GM03348 (cell line): ENCODE results near the gene TFB2M.

Experiments used
- DNase-seq: peaks from one replicate; pipeline ENCODE4 v3.0.0; 2012; ENCODE audit warnings: low spot score

Gene TFB2M

GRCh38 chr1:246550402-246550801 is 15.7 kb downstream of the TFB2M start:
- DNase-seq: no peak

GRCh38 chr1:246549665-246550064 is 16.4 kb downstream of the TFB2M start:
- DNase-seq: no peak

- DNase-seq: no peak
Observed at GRCh38 chr1:246544001-246544400, 22.1 kb downstream of the TFB2M start.

- no peak for DNase-seq
Observed at GRCh38 chr1:246540738-246541491, 25.1 kb downstream of the TFB2M start.

- no peak for DNase-seq
Observed at GRCh38 chr1:246537887-246538286, 28.2 kb downstream of the TFB2M start.

GRCh38 chr1:246537441-246537840 is 28.6 kb downstream of the TFB2M start:
- no peak for DNase-seq

- DNase-seq: no peak
Observed at GRCh38 chr1:246534114-246534513, 31.9 kb downstream of the TFB2M start.

- DNase-seq: no peak
Observed at GRCh38 chr1:246533371-246533905, 32.6 kb downstream of the TFB2M start.

GRCh38 chr1:246532519-246532918 is 33.5 kb downstream of the TFB2M start:
- no peak for DNase-seq

- DNase-seq: no peak
Observed at GRCh38 chr1:246530482-246530881, 35.6 kb downstream of the TFB2M start.

- DNase-seq: no peak
Observed at GRCh38 chr1:246528933-246529731, 36.9 kb downstream of the TFB2M start.

GRCh38 chr1:246527402-246528088 is 38.5 kb downstream of the TFB2M start:
- peak; percentile 27 for DNase-seq

GRCh38 chr1:246526915-246527314 is 39.1 kb downstream of the TFB2M start:
- DNase-seq: no peak

GRCh38 chr1:246526380-246526779 is 39.7 kb downstream of the TFB2M start:
- DNase-seq: no peak

GRCh38 chr1:246519514-246519913 is 46.5 kb downstream of the TFB2M start:
- DNase-seq: no peak

GRCh38 chr1:246518456-246519205 is 47.4 kb downstream of the TFB2M start:
- no peak for DNase-seq

GRCh38 chr1:246517391-246517790 is 48.7 kb downstream of the TFB2M start:
- no peak for DNase-seq

GRCh38 chr1:246516126-246516525 is 49.9 kb downstream of the TFB2M start:
- no peak for DNase-seq

- no peak for DNase-seq
Observed at GRCh38 chr1:246515390-246516005, 50.6 kb downstream of the TFB2M start.

GRCh38 chr1:246513619-246514343 is 52.3 kb downstream of the TFB2M start:
- no peak for DNase-seq

- DNase-seq: no peak
Observed at GRCh38 chr1:246513041-246513440, 53.0 kb downstream of the TFB2M start.
